ENCODE results near the gene IGF2R.

DNA sequence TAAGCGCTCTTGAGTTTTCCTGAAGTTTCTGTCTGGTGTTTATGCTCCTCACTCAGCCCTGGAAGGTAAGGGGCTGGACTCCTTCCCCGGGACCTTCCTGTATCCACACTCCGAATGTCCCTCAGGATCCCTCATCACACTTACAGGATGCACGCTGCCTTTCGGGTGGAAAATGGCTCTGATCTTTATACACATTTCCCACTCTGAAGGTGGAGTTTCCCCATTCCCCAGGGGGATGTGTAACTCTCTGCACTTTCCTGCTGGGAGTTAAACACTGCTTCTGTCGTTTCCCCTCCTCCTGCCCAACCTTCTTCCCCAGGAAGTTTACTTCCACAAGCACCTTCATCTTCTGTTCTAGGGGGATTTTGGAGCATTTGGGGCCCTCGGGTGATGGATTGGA is 17.1 kb upstream of the IGF2R start:
- TF ChIP-seq POLR2A (IDR thresholded peaks at IDR 0.05) = no peak
- TF ChIP-seq, protein P1, sequence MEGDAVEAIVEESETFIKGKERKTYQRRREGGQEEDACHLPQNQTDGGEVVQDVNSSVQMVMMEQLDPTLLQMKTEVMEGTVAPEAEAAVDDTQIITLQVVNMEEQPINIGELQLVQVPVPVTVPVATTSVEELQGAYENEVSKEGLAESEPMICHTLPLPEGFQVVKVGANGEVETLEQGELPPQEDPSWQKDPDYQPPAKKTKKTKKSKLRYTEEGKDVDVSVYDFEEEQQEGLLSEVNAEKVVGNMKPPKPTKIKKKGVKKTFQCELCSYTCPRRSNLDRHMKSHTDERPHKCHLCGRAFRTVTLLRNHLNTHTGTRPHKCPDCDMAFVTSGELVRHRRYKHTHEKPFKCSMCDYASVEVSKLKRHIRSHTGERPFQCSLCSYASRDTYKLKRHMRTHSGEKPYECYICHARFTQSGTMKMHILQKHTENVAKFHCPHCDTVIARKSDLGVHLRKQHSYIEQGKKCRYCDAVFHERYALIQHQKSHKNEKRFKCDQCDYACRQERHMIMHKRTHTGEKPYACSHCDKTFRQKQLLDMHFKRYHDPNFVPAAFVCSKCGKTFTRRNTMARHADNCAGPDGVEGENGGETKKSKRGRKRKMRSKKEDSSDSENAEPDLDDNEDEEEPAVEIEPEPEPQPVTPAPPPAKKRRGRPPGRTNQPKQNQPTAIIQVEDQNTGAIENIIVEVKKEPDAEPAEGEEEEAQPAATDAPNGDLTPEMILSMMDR (IDR thresholded peaks at IDR 0.05) = no peak
